H1 (cell line): ENCODE data around the gene GPATCH2. TPM values are rescaled to one million over a fixed set of nuclear protein-coding genes. Genes with fewer than 3 reads are reported as not detected.

Experiments
- HDAC2 ChIP-seq, 2 experiments: fragments of 300-600 bp in 1 of 2; sonication (generic) in 1 of 2; IDR thresholded peaks; 2 replicates each; pipeline ENCODE4 v1.6.1; 2011 to 2012; ENCODE audit warnings: low read depth in 2 of 2, low read length in 2 of 2, mild to moderate bottlenecking in 2 of 2, moderate library complexity in 2 of 2, borderline replicate concordance in 1 of 2, inconsistent platforms in 1 of 2
- HDAC6 ChIP-seq: IDR thresholded peaks from one replicate; pipeline ENCODE4 v1.7.1; 2012; ENCODE audit warnings: low read depth, mild to moderate bottlenecking, inconsistent platforms, low read length, moderate library complexity
- SIX5 ChIP-seq: IDR thresholded peaks from 2 replicates; pipeline ENCODE4 v1.6.1; 2011; ENCODE audit warnings: mild to moderate bottlenecking, low read depth, low read length
- TEAD4 ChIP-seq: IDR thresholded peaks from 2 replicates; pipeline ENCODE4 v1.6.1; 2012; ENCODE audit warnings: low read depth, low read length, inconsistent platforms, mixed read lengths
- polyA plus RNA-seq, 7 experiments: library from polyadenylated mRNA; depleted of rRNA in 3 of 7; stranded (reverse) in 5 of 7; unstranded in 2 of 7; fragments of >200 nt in 5 of 7; fragments of 200-250 nt in 2 of 7; gene quantifications; 1 replicate in 5 of 7; 2 replicates in 1 of 7; 4 replicates in 1 of 7; pipeline versions ENCODE4 v1.2.1 to v1.2.3, GENCODE V29; 2011 to 2013; ENCODE audit warnings: missing spikeins in 2 of 7, mixed read lengths in 2 of 7
- total RNA-seq: library from RNA; stranded (reverse); fragmentation: NEBNext Ultra II Directional; extraction: Animal tissue kit (Norgen Biotek cat#: 25700); gene quantifications from 2 replicates; pipeline ENCODE4 v1.2.1, GENCODE V29; 2021

The GPATCH2 gene
- total and polyA plus RNA-seq, 2 of the 8 experiments (the other 6 are each of a cell fraction or from before 2014, with no cell fraction given) = 3.9 to 13.1 TPM

GRCh38 chr1:217599154-217599553, 31.7 kb downstream of the GPATCH2 start (continued):
- TF ChIP-seq HDAC2 (IDR thresholded peaks at IDR 0.05; ENCODE audit: borderline replicate concordance in 1 of 2, low read depth in 2 of 2, low read length in 2 of 2) (no peak), SIX5 (no peak), HDAC6 (no peak), TEAD4 (no peak)
